ENCODE measurements around the gene SLC35F5.
"Not testable (repeated sequence)": the region's sequence is repeated elsewhere in the genome, so short reads cannot be mapped to it uniquely, and the experiment has no call there.

SLC35F5 gene

GRCh38 chr2:113776949-113777348, 20.5 kb upstream of the SLC35F5 start:
- H3K9me3 ChIP-seq (ENCODE audit: control insufficient read depth in 2 of 2, low read length in 2 of 2), result no peaks in the 10 kb centered on the region
- peaks cover 2 to 7% of the 10 kb centered on the region in 2 donors for H3K4me1 ChIP-seq (ENCODE audit: control insufficient read depth in 2 of 2, insufficient read depth in 2 of 2, low read length in 2 of 2)
- H3K27ac ChIP-seq (ENCODE audit: low read depth in 2 of 2, low read length in 2 of 2), result peak overlapping the region in 1 of 2 donors; percentile 69
- no peak overlapping the region for H3K9ac ChIP-seq (ENCODE audit: low read depth in 1 of 2, low read length in 2 of 2)
- no peaks in the 10 kb centered on the region for H3K36me3 ChIP-seq (ENCODE audit: control insufficient read depth in 2 of 2, insufficient read depth in 2 of 2, low read length in 2 of 2)
- no peaks in the 10 kb centered on the region for H3K27me3 ChIP-seq (ENCODE audit: control insufficient read depth in 2 of 2, insufficient read depth in 2 of 2, low read length in 2 of 2)
- H3K4me3 ChIP-seq (ENCODE audit: low read length in 2 of 2), result no peak overlapping the region

GRCh38 chr2:113774616-113775015, 18.2 kb upstream of the SLC35F5 start:
- not testable (repeated sequence) for H3K9me3 ChIP-seq (ENCODE audit: control insufficient read depth in 2 of 2, low read length in 2 of 2); H3K27me3 ChIP-seq (ENCODE audit: control insufficient read depth in 2 of 2, insufficient read depth in 2 of 2, low read length in 2 of 2)

GRCh38 chr2:113770929-113771328, 14.5 kb upstream of the SLC35F5 start:
- no peaks in the 10 kb centered on the region for H3K36me3 ChIP-seq (ENCODE audit: control insufficient read depth in 2 of 2, insufficient read depth in 2 of 2, low read length in 2 of 2)
- no peaks in the 10 kb centered on the region for H3K4me1 ChIP-seq (ENCODE audit: control insufficient read depth in 2 of 2, insufficient read depth in 2 of 2, low read length in 2 of 2)
- no peaks in the 10 kb centered on the region for H3K9me3 ChIP-seq (ENCODE audit: control insufficient read depth in 2 of 2, low read length in 2 of 2)
- H3K9ac ChIP-seq (ENCODE audit: low read depth in 1 of 2, low read length in 2 of 2), result no peak overlapping the region
- H3K4me3 ChIP-seq (ENCODE audit: low read length in 2 of 2), result no peak overlapping the region
- no peak overlapping the region for H3K27ac ChIP-seq (ENCODE audit: low read depth in 2 of 2, low read length in 2 of 2)
- H3K27me3 ChIP-seq (ENCODE audit: control insufficient read depth in 2 of 2, insufficient read depth in 2 of 2, low read length in 2 of 2), result no peaks in the 10 kb centered on the region

More at GRCh38 chr2:113774616-113775015, 18.2 kb upstream of the SLC35F5 start:
- H3K36me3 ChIP-seq (ENCODE audit: control insufficient read depth in 2 of 2, insufficient read depth in 2 of 2, low read length in 2 of 2); H3K27ac ChIP-seq (ENCODE audit: low read depth in 2 of 2, low read length in 2 of 2); H3K4me1 ChIP-seq (ENCODE audit: control insufficient read depth in 2 of 2, insufficient read depth in 2 of 2, low read length in 2 of 2); H3K9ac ChIP-seq (ENCODE audit: low read depth in 1 of 2, low read length in 2 of 2); H3K4me3 ChIP-seq (ENCODE audit: low read length in 2 of 2): not testable (repeated sequence)

- no peaks in the 10 kb centered on the region for H3K4me1 ChIP-seq (ENCODE audit: control insufficient read depth in 2 of 2, insufficient read depth in 2 of 2, low read length in 2 of 2)
- H3K9ac ChIP-seq (ENCODE audit: low read depth in 1 of 2, low read length in 2 of 2), result no peak overlapping the region
- H3K9me3 ChIP-seq (ENCODE audit: control insufficient read depth in 2 of 2, low read length in 2 of 2), result no peaks in the 10 kb centered on the region
- no peaks in the 10 kb centered on the region for H3K36me3 ChIP-seq (ENCODE audit: control insufficient read depth in 2 of 2, insufficient read depth in 2 of 2, low read length in 2 of 2)
- H3K4me3 ChIP-seq (ENCODE audit: low read length in 2 of 2), result no peak overlapping the region
- H3K27me3 ChIP-seq (ENCODE audit: control insufficient read depth in 2 of 2, insufficient read depth in 2 of 2, low read length in 2 of 2), result no peaks in the 10 kb centered on the region
- no peak overlapping the region for H3K27ac ChIP-seq (ENCODE audit: low read depth in 2 of 2, low read length in 2 of 2)
Measured at GRCh38 chr2:113769555-113769954, 13.1 kb upstream of the SLC35F5 start.

GRCh38 chr2:113768770-113769169, 12.3 kb upstream of the SLC35F5 start:
- Histone ChIP-seq H3K9ac (ENCODE audit: low read depth in 1 of 2, low read length in 2 of 2) (no peak overlapping the region), H3K9me3 (ENCODE audit: control insufficient read depth in 2 of 2, low read length in 2 of 2) (no peaks in the 10 kb centered on the region), H3K36me3 (ENCODE audit: control insufficient read depth in 2 of 2, insufficient read depth in 2 of 2, low read length in 2 of 2) (no peaks in the 10 kb centered on the region), H3K4me3 (ENCODE audit: low read length in 2 of 2) (no peak overlapping the region), H3K4me1 (ENCODE audit: control insufficient read depth in 2 of 2, insufficient read depth in 2 of 2, low read length in 2 of 2) (no peaks in the 10 kb centered on the region), H3K27me3 (ENCODE audit: control insufficient read depth in 2 of 2, insufficient read depth in 2 of 2, low read length in 2 of 2) (no peaks in the 10 kb centered on the region), H3K27ac (ENCODE audit: low read depth in 2 of 2, low read length in 2 of 2) (no peak overlapping the region)

- no peaks in the 10 kb centered on the region for H3K9me3 ChIP-seq (ENCODE audit: control insufficient read depth in 2 of 2, low read length in 2 of 2)
- H3K27ac ChIP-seq (ENCODE audit: low read depth in 2 of 2, low read length in 2 of 2), result no peak overlapping the region
- no peak overlapping the region for H3K4me3 ChIP-seq (ENCODE audit: low read length in 2 of 2)
- H3K27me3 ChIP-seq (ENCODE audit: control insufficient read depth in 2 of 2, insufficient read depth in 2 of 2, low read length in 2 of 2), result no peaks in the 10 kb centered on the region
- no peaks in the 10 kb centered on the region for H3K36me3 ChIP-seq (ENCODE audit: control insufficient read depth in 2 of 2, insufficient read depth in 2 of 2, low read length in 2 of 2)
- no peaks in the 10 kb centered on the region for H3K4me1 ChIP-seq (ENCODE audit: control insufficient read depth in 2 of 2, insufficient read depth in 2 of 2, low read length in 2 of 2)
- no peak overlapping the region for H3K9ac ChIP-seq (ENCODE audit: low read depth in 1 of 2, low read length in 2 of 2)
Measured at GRCh38 chr2:113767811-113768460, 11.5 kb upstream of the SLC35F5 start.

GRCh38 chr2:113765276-113765675, 8.8 kb upstream of the SLC35F5 start:
- Histone ChIP-seq H3K4me3 (ENCODE audit: low read length in 2 of 2) (no peak overlapping the region), H3K27ac (ENCODE audit: low read depth in 2 of 2, low read length in 2 of 2) (no peak overlapping the region), H3K36me3 (ENCODE audit: control insufficient read depth in 2 of 2, insufficient read depth in 2 of 2, low read length in 2 of 2) (no peaks in the 10 kb centered on the region), H3K9me3 (ENCODE audit: control insufficient read depth in 2 of 2, low read length in 2 of 2) (no peaks in the 10 kb centered on the region), H3K9ac (ENCODE audit: low read depth in 1 of 2, low read length in 2 of 2) (no peak overlapping the region), H3K4me1 (ENCODE audit: control insufficient read depth in 2 of 2, insufficient read depth in 2 of 2, low read length in 2 of 2) (peaks cover 2% of the 10 kb centered on the region in 2 donors), H3K27me3 (ENCODE audit: control insufficient read depth in 2 of 2, insufficient read depth in 2 of 2, low read length in 2 of 2) (no peaks in the 10 kb centered on the region)

- H3K27me3 ChIP-seq (ENCODE audit: control insufficient read depth in 2 of 2, insufficient read depth in 2 of 2, low read length in 2 of 2), result no peaks in the 10 kb centered on the region
- H3K9ac ChIP-seq (ENCODE audit: low read depth in 1 of 2, low read length in 2 of 2), result no peak overlapping the region
- no peaks in the 10 kb centered on the region for H3K9me3 ChIP-seq (ENCODE audit: control insufficient read depth in 2 of 2, low read length in 2 of 2)
- H3K4me1 ChIP-seq (ENCODE audit: control insufficient read depth in 2 of 2, insufficient read depth in 2 of 2, low read length in 2 of 2), result peaks cover 2% of the 10 kb centered on the region in 2 donors
- H3K27ac ChIP-seq (ENCODE audit: low read depth in 2 of 2, low read length in 2 of 2), result no peak overlapping the region
- H3K4me3 ChIP-seq (ENCODE audit: low read length in 2 of 2), result no peak overlapping the region
- no peaks in the 10 kb centered on the region for H3K36me3 ChIP-seq (ENCODE audit: control insufficient read depth in 2 of 2, insufficient read depth in 2 of 2, low read length in 2 of 2)
Measured at GRCh38 chr2:113762377-113763118, 6.1 kb upstream of the SLC35F5 start.

- Histone ChIP-seq H3K27ac (ENCODE audit: low read depth in 2 of 2, low read length in 2 of 2) (no peak overlapping the region), H3K9ac (ENCODE audit: low read depth in 1 of 2, low read length in 2 of 2) (no peak overlapping the region)
Measured at GRCh38 chr2:113760400-113760799, 4.0 kb upstream of the SLC35F5 start.

GRCh38 chr2:113757138-113757657, 756 bp upstream of the SLC35F5 start:
- H3K27ac ChIP-seq (ENCODE audit: low read depth in 2 of 2, low read length in 2 of 2), result peak overlapping the region; percentile 97 to 99
- H3K4me3 ChIP-seq (ENCODE audit: low read length in 2 of 2), result peak overlapping the region; percentile 80 to 96
- peaks cover 2 to 11% of the 10 kb centered on the region in 2 donors for H3K4me1 ChIP-seq (ENCODE audit: control insufficient read depth in 2 of 2, insufficient read depth in 2 of 2, low read length in 2 of 2)
- no peaks in the 10 kb centered on the region for H3K27me3 ChIP-seq (ENCODE audit: control insufficient read depth in 2 of 2, insufficient read depth in 2 of 2, low read length in 2 of 2)
- H3K36me3 ChIP-seq (ENCODE audit: control insufficient read depth in 2 of 2, insufficient read depth in 2 of 2, low read length in 2 of 2), result no peaks in the 10 kb centered on the region
- H3K9ac ChIP-seq (ENCODE audit: low read depth in 1 of 2, low read length in 2 of 2), result peak overlapping the region; percentile 77 to 99
- no peaks in the 10 kb centered on the region for H3K9me3 ChIP-seq (ENCODE audit: control insufficient read depth in 2 of 2, low read length in 2 of 2)

More at GRCh38 chr2:113760400-113760799, 4.0 kb upstream of the SLC35F5 start:
- no peak overlapping the region for H3K4me3 ChIP-seq (ENCODE audit: low read length in 2 of 2)
- peaks cover 2% of the 10 kb centered on the region in 2 donors for H3K4me1 ChIP-seq (ENCODE audit: control insufficient read depth in 2 of 2, insufficient read depth in 2 of 2, low read length in 2 of 2)
- no peaks in the 10 kb centered on the region for H3K9me3 ChIP-seq (ENCODE audit: control insufficient read depth in 2 of 2, low read length in 2 of 2)
- H3K36me3 ChIP-seq (ENCODE audit: control insufficient read depth in 2 of 2, insufficient read depth in 2 of 2, low read length in 2 of 2), result no peaks in the 10 kb centered on the region
- H3K27me3 ChIP-seq (ENCODE audit: control insufficient read depth in 2 of 2, insufficient read depth in 2 of 2, low read length in 2 of 2), result no peaks in the 10 kb centered on the region
